Stimulated activated naive B cell treated with anti-CD40 and anti-IgM and Interleukin-4, amounts not matched to agents 10 μg/mL and 1 μg/mL and 100 μg/mL, for 72 hours (primary cell): Measurements from ENCODE around the gene TLN1.
A peak's percentile ranks its signal among the peaks of the same experiment; 100 is the strongest.

Experiments used
- ATAC-seq, 2 donors: fragments of 150-1000 bp; cut with Tn5 transposase; replicated peaks; 2 replicates each; pipeline ENCODE4 v1.10.0; 2021; ENCODE audit warnings: moderate library complexity in 1 of 2
- DNase-seq: peaks from one replicate; pipeline ENCODE4 v3.0.0; 2021
- H3K27ac Mint-ChIP-seq: one replicate; pipeline ENCODE4 v1.8.0; 2022; ENCODE audit warnings: mild to moderate bottlenecking, mixed read lengths
- H3K27me3 Mint-ChIP-seq, 2 donors: one replicate each; pipeline ENCODE4 v1.8.0; 2022; ENCODE audit warnings: mixed read lengths in 2 of 2
- H3K36me3 Mint-ChIP-seq, 2 donors: one replicate each; pipeline ENCODE4 v1.8.0; 2022; ENCODE audit warnings: mixed read lengths in 2 of 2, mild to moderate bottlenecking in 1 of 2
- H3K4me1 Mint-ChIP-seq, 2 donors: one replicate each; pipeline ENCODE4 v1.8.0; 2022; ENCODE audit warnings: mixed read lengths in 2 of 2, mild to moderate bottlenecking in 1 of 2
- H3K4me3 Mint-ChIP-seq, 2 donors: one replicate each; pipeline ENCODE4 v1.8.0; 2022; ENCODE audit warnings: mild to moderate bottlenecking in 2 of 2, mixed read lengths in 2 of 2, moderate library complexity in 1 of 2
- H3K9me3 Mint-ChIP-seq, 2 donors: one replicate each; pipeline ENCODE4 v1.8.0; 2022; ENCODE audit warnings: mixed read lengths in 2 of 2, mild to moderate bottlenecking in 1 of 2

Gene TLN1

GRCh38 chr9:35729700-35730485 is 2.1 kb downstream of the TLN1 start:
- DNase-seq (no peak), ATAC-seq (no peak)
- Mint-ChIP-seq H3K4me3 (no peak overlapping the region), H3K36me3 (peaks cover 25 to 32% of the 10 kb centered on the region in 2 donors), H3K27ac (peak overlapping the region; percentile 83), H3K27me3 (no peaks in the 10 kb centered on the region), H3K4me1 (peaks cover 15 to 18% of the 10 kb centered on the region in 2 donors), H3K9me3 (no peaks in the 10 kb centered on the region)

GRCh38 chr9:35729101-35729500 is 2.9 kb downstream of the TLN1 start:
- ATAC-seq (no peak), DNase-seq (no peak)
- no peaks in the 10 kb centered on the region for H3K9me3 Mint-ChIP-seq
- H3K27me3 Mint-ChIP-seq, result no peaks in the 10 kb centered on the region
- peaks cover 30 to 38% of the 10 kb centered on the region in 2 donors for H3K36me3 Mint-ChIP-seq
- no peak overlapping the region for H3K4me3 Mint-ChIP-seq
- H3K4me1 Mint-ChIP-seq, result peaks cover 11 to 23% of the 10 kb centered on the region in 2 donors
- no peak overlapping the region for H3K27ac Mint-ChIP-seq

- ATAC-seq (no peak), DNase-seq (peak; percentile 28)
- H3K4me1 Mint-ChIP-seq, result peaks cover 7 to 23% of the 10 kb centered on the region in 2 donors
These were observed 3.7 kb downstream of the TLN1 start for GRCh38 chr9:35728041-35728971.

GRCh38 chr9:35727676-35728040 is 4.3 kb downstream of the TLN1 start:
- Mint-ChIP-seq H3K4me3 (no peak overlapping the region), H3K4me1 (peaks cover under 1 to 18% of the 10 kb centered on the region in 2 donors), H3K27me3 (no peaks in the 10 kb centered on the region), H3K9me3 (no peaks in the 10 kb centered on the region), H3K27ac (no peak overlapping the region), H3K36me3 (peaks cover 31 to 41% of the 10 kb centered on the region in 2 donors)
- ATAC-seq, result no peak
- DNase-seq, result no peak

More at GRCh38 chr9:35728041-35728971, 3.7 kb downstream of the TLN1 start:
- Mint-ChIP-seq H3K9me3 (no peaks in the 10 kb centered on the region), H3K27me3 (no peaks in the 10 kb centered on the region), H3K4me3 (no peak overlapping the region), H3K36me3 (peaks cover 31 to 41% of the 10 kb centered on the region in 2 donors), H3K27ac (no peak overlapping the region)

GRCh38 chr9:35726931-35727330 is 5.1 kb downstream of the TLN1 start:
- H3K36me3 Mint-ChIP-seq, result peaks cover 31 to 48% of the 10 kb centered on the region in 2 donors
- ATAC-seq, result peak; percentile 73 to 74

GRCh38 chr9:35725362-35725761 is 6.6 kb downstream of the TLN1 start:
- Mint-ChIP-seq H3K27ac (no peak overlapping the region), H3K36me3 (peaks cover 39 to 54% of the 10 kb centered on the region in 2 donors)

More at GRCh38 chr9:35726931-35727330, 5.1 kb downstream of the TLN1 start:
- no peaks in the 10 kb centered on the region for H3K27me3 Mint-ChIP-seq
- peak overlapping the region in 1 of 2 donors; percentile 66 for H3K4me3 Mint-ChIP-seq
- no peaks in the 10 kb centered on the region for H3K9me3 Mint-ChIP-seq
- peak; percentile 44 for DNase-seq
- peaks cover 0 to 18% of the 10 kb centered on the region in 2 donors for H3K4me1 Mint-ChIP-seq
- no peak overlapping the region for H3K27ac Mint-ChIP-seq

GRCh38 chr9:35723908-35724307 is 8.1 kb downstream of the TLN1 start:
- no peak for DNase-seq
- Mint-ChIP-seq H3K36me3 (peaks cover 45 to 69% of the 10 kb centered on the region in 2 donors), H3K27ac (no peak overlapping the region), H3K9me3 (no peaks in the 10 kb centered on the region), H3K4me3 (no peak overlapping the region), H3K27me3 (no peaks in the 10 kb centered on the region), H3K4me1 (peaks cover 15 to 31% of the 10 kb centered on the region in 2 donors)
- no peak for ATAC-seq

More at GRCh38 chr9:35725362-35725761, 6.6 kb downstream of the TLN1 start:
- no peak for ATAC-seq
- Mint-ChIP-seq H3K27me3 (no peaks in the 10 kb centered on the region), H3K4me3 (no peak overlapping the region), H3K9me3 (no peaks in the 10 kb centered on the region), H3K4me1 (peaks cover under 1 to 17% of the 10 kb centered on the region in 2 donors)
- DNase-seq, result no peak

- Mint-ChIP-seq H3K9me3 (no peaks in the 10 kb centered on the region), H3K36me3 (peaks cover 49 to 72% of the 10 kb centered on the region in 2 donors), H3K27ac (no peak overlapping the region), H3K4me3 (no peak overlapping the region), H3K27me3 (no peaks in the 10 kb centered on the region), H3K4me1 (peaks cover 20 to 32% of the 10 kb centered on the region in 2 donors)
- ATAC-seq (no peak), DNase-seq (no peak)
These were observed 8.6 kb downstream of the TLN1 start for GRCh38 chr9:35723426-35723825.

GRCh38 chr9:35719546-35719945 is 12.4 kb downstream of the TLN1 start:
- Mint-ChIP-seq H3K36me3 (peaks cover 67 to 87% of the 10 kb centered on the region in 2 donors), H3K27me3 (no peaks in the 10 kb centered on the region), H3K9me3 (no peaks in the 10 kb centered on the region), H3K27ac (peak overlapping the region; percentile 93), H3K4me1 (peaks cover 26 to 40% of the 10 kb centered on the region in 2 donors), H3K4me3 (no peak overlapping the region)
- DNase-seq (no peak), ATAC-seq (no peak)

GRCh38 chr9:35718721-35719511 is 13.1 kb downstream of the TLN1 start:
- Mint-ChIP-seq H3K9me3 (no peaks in the 10 kb centered on the region), H3K4me3 (peak overlapping the region in 1 of 2 donors; percentile 68), H3K27ac (peak overlapping the region; percentile 93), H3K36me3 (peaks cover 70 to 90% of the 10 kb centered on the region in 2 donors), H3K27me3 (no peaks in the 10 kb centered on the region), H3K4me1 (peaks cover 24 to 40% of the 10 kb centered on the region in 2 donors)
- ATAC-seq (peak; percentile 99), DNase-seq (peak; percentile 79)

GRCh38 chr9:35717132-35717870 is 14.7 kb downstream of the TLN1 start:
- ATAC-seq (no peak), DNase-seq (no peak)
- Mint-ChIP-seq H3K36me3 (peaks cover 72 to 89% of the 10 kb centered on the region in 2 donors), H3K27me3 (no peaks in the 10 kb centered on the region), H3K4me3 (no peak overlapping the region), H3K9me3 (no peaks in the 10 kb centered on the region), H3K4me1 (peaks cover 31 to 47% of the 10 kb centered on the region in 2 donors), H3K27ac (peak overlapping the region; percentile 43)

- Mint-ChIP-seq H3K27ac (no peak overlapping the region), H3K27me3 (no peaks in the 10 kb centered on the region), H3K4me3 (no peak overlapping the region), H3K4me1 (peaks cover 26 to 57% of the 10 kb centered on the region in 2 donors), H3K9me3 (no peaks in the 10 kb centered on the region), H3K36me3 (peaks cover 72 to 88% of the 10 kb centered on the region in 2 donors)
- no peak for DNase-seq
- ATAC-seq, result no peak
These were observed 15.8 kb downstream of the TLN1 start for GRCh38 chr9:35716230-35716629.

- no peak overlapping the region for H3K4me3 Mint-ChIP-seq
- peaks cover 76 to 86% of the 10 kb centered on the region in 2 donors for H3K36me3 Mint-ChIP-seq
- no peaks in the 10 kb centered on the region for H3K9me3 Mint-ChIP-seq
- H3K27me3 Mint-ChIP-seq, result no peaks in the 10 kb centered on the region
- ATAC-seq (no peak), DNase-seq (no peak)
- H3K4me1 Mint-ChIP-seq, result peaks cover 20 to 50% of the 10 kb centered on the region in 2 donors
- H3K27ac Mint-ChIP-seq, result peak overlapping the region; percentile 27
These were observed 17.3 kb downstream of the TLN1 start for GRCh38 chr9:35714579-35715252.
